Endothelial cell of umbilical vein (primary cell): ENCODE data around the gene LCN12. TPM values are rescaled to one million over a fixed set of nuclear protein-coding genes. Genes with fewer than 3 reads are reported as not detected.

Experiments
- BruUV-seq: library from RNA; stranded (reverse); fragments of 400-500 nt; replicated peaks from 2 replicates; lab custom pipeline; 2021; lab: Mats Ljungman, UMichigan
- CTCF ChIA-PET: fragments of 300-600, 350-600 bp; sonication (Branson Sonifier 250); formaldehyde crosslinking; loops from one replicate; lab custom pipeline; 2021; ENCODE audit warnings: antibody characterized with exemption, inconsistent platforms; lab: Charles Lee
- POLR2A ChIA-PET: fragments of 300-600, 350-600 bp; sonication (Branson Sonifier 250); formaldehyde crosslinking; loops from one replicate; lab custom pipeline; 2021; ENCODE audit warnings: antibody characterized with exemption, inconsistent platforms; lab: Charles Lee
- DNase-seq: peaks from one replicate; pipeline ENCODE4 v3.0.0-alpha.2; 2011; ENCODE audit warnings: low read depth, low spot score
- FAIRE-seq: peaks from 2 replicates; lab custom pipeline; 2011; peaks lifted over from hg19 to GRCh38; lab: Jason Lieb, UNC
- H2AFZ ChIP-seq: 2 replicates; pipeline ENCODE4 v1.6.0; 2012; ENCODE audit warnings: low read depth, low read length, control low read depth, inconsistent platforms
- H3K27ac ChIP-seq: 2 replicates; pipeline ENCODE4 v1.5.1; 2011; ENCODE audit warnings: low read depth, mild to moderate bottlenecking, control low read depth, low read length, moderate library complexity; ENCODE audit not compliant: insufficient read depth
- H3K27me3 ChIP-seq, 2 experiments: 2 replicates each; pipeline versions ENCODE4 v1.6.0 to v1.6.1; 2011; ENCODE audit warnings: low read length in 2 of 2, mixed read lengths in 1 of 2; ENCODE audit not compliant: control insufficient read depth in 2 of 2, insufficient read depth in 2 of 2
- H3K36me3 ChIP-seq, 2 experiments: 2 replicates in 1 of 2; 3 replicates in 1 of 2; pipeline ENCODE4 v1.5.1; 2011; ENCODE audit warnings: low read length in 2 of 2, mild to moderate bottlenecking in 1 of 2, moderate library complexity in 1 of 2; ENCODE audit not compliant: control insufficient read depth in 2 of 2, insufficient read depth in 2 of 2; ENCODE audit errors: extremely low read depth in 1 of 2
- H3K4me1 ChIP-seq: 3 replicates; pipeline ENCODE4 v1.5.1; 2011; ENCODE audit warnings: mild to moderate bottlenecking, low read length; ENCODE audit not compliant: control insufficient read depth, insufficient read depth; ENCODE audit errors: extremely low read depth
- H3K4me2 ChIP-seq: 2 replicates; pipeline ENCODE4 v1.6.1; 2011; ENCODE audit warnings: low read length, control low read depth, mixed read lengths; ENCODE audit not compliant: insufficient read depth
- H3K4me3 ChIP-seq, 3 experiments: fragments of 200-600 bp in 1 of 3; sonication (generic), shearing (Covaris generic) in 1 of 3; replicated peaks in 1 of 3; 2 replicates each; pipeline ENCODE4 v1.5.1; 2011 to 2016; ENCODE audit warnings: control low read depth in 3 of 3, low read length in 3 of 3, mild to moderate bottlenecking in 2 of 3, inconsistent platforms in 1 of 3, low read depth in 1 of 3, moderate library complexity in 1 of 3; ENCODE audit not compliant: insufficient read depth in 1 of 3
- H3K79me2 ChIP-seq: 2 replicates; pipeline ENCODE4 v1.6.0; 2012; ENCODE audit warnings: low read length, inconsistent platforms; ENCODE audit not compliant: control insufficient read depth, insufficient read depth
- H3K9ac ChIP-seq: replicated peaks from 2 replicates; pipeline ENCODE3; 2011; ENCODE audit warnings: low read length, control low read depth; ENCODE audit not compliant: insufficient read depth; ENCODE audit errors: extremely low read depth
- H3K9me1 ChIP-seq: replicated peaks from 3 replicates; pipeline ENCODE4 v1.6.0; 2011; ENCODE audit warnings: mild to moderate bottlenecking, low read length; ENCODE audit not compliant: control insufficient read depth, insufficient read depth; ENCODE audit errors: extremely low read depth
- H3K9me3 ChIP-seq: replicated peaks from 2 replicates; pipeline ENCODE4 v1.5.1; 2012; ENCODE audit warnings: low read length, inconsistent platforms; ENCODE audit not compliant: control insufficient read depth, insufficient read depth
- H4K20me1 ChIP-seq: replicated peaks from 2 replicates; pipeline ENCODE3; 2011; ENCODE audit warnings: mild to moderate bottlenecking, low read length; ENCODE audit not compliant: control insufficient read depth, insufficient read depth; ENCODE audit errors: extremely low read depth
- EZH2 ChIP-seq: IDR thresholded peaks from 2 replicates; pipeline ENCODE4 v1.6.1; 2012; ENCODE audit warnings: borderline replicate concordance, low read depth, mild to moderate bottlenecking, moderate library complexity, low read length, inconsistent platforms; ENCODE audit not compliant: severe bottlenecking
- FOS ChIP-seq: IDR thresholded peaks from 2 replicates; pipeline ENCODE4 v1.6.1; 2011; ENCODE audit warnings: mild to moderate bottlenecking, low read length, moderate library complexity, borderline replicate concordance; ENCODE audit not compliant: insufficient read depth
- GATA2 ChIP-seq: IDR thresholded peaks from 2 replicates; pipeline ENCODE4 v1.7.0; 2011; ENCODE audit warnings: low read depth, mild to moderate bottlenecking, moderate library complexity, mixed read lengths, low read length; ENCODE audit not compliant: insufficient read length, insufficient read depth
- JUN ChIP-seq: IDR thresholded peaks from 2 replicates; pipeline ENCODE4 v1.6.1; 2011; ENCODE audit warnings: borderline replicate concordance, low read depth; ENCODE audit not compliant: insufficient read length, insufficient read depth
- MYC ChIP-seq: IDR thresholded peaks from one replicate; pipeline ENCODE4 v1.6.1; 2011; ENCODE audit warnings: mild to moderate bottlenecking, low read depth, low read length
- POLR2A ChIP-seq: IDR thresholded peaks from 2 replicates; pipeline ENCODE4 v1.6.1; 2012; ENCODE audit warnings: low read depth, mild to moderate bottlenecking, control low read depth, low read length
- POLR2AphosphoS5 ChIP-seq: IDR thresholded peaks from 2 replicates; pipeline ENCODE4 v1.6.1; 2012; ENCODE audit warnings: low read depth, mild to moderate bottlenecking, control low read depth, low read length, moderate library complexity; ENCODE audit not compliant: insufficient read depth
- dilution Hi-C: fragments of 300-500 bp; cut with MboI; formaldehyde crosslinking; loops from one replicate; pipeline ENCODE4 v1.15.0; 2019; ENCODE audit warnings: low sequenced_read_pairs; ENCODE audit not compliant: extremely low pct_ligation_motif_present
- intact Hi-C: fragments of 100-400 bp; cut with micrococcal nuclease; formaldehyde crosslinking; loops from one replicate; pipeline ENCODE4 v1.10.0; 2022
- polyA plus RNA-seq, 4 experiments: library from polyadenylated mRNA; depleted of rRNA in 3 of 4; stranded (reverse) in 3 of 4; unstranded in 1 of 4; fragments of >200 nt; gene quantifications; 2 replicates each; pipeline versions ENCODE4 v1.2.1 to v1.2.3, GENCODE V29; 2011 to 2012; ENCODE audit warnings: missing spikeins in 1 of 4
- total RNA-seq: library from RNA; stranded (reverse); gene quantifications from 2 replicates; pipeline ENCODE4 v1.2.3, GENCODE V29; 2021
- TF ChIP-seq, protein P1 (sequence below): IDR thresholded peaks from 2 replicates; pipeline ENCODE4 v1.6.1; 2011; ENCODE audit not compliant: insufficient read depth, insufficient read length
- TF ChIP-seq, protein P2 (sequence below), 2 donors: IDR thresholded peaks; 1 replicate in 1 of 2; 2 replicates in 1 of 2; pipeline ENCODE4 v1.5.1; 2011; ENCODE audit warnings: low read length in 2 of 2, mild to moderate bottlenecking in 2 of 2, moderate library complexity in 2 of 2, control low read depth in 1 of 2, inconsistent platforms in 1 of 2, low read depth in 1 of 2; ENCODE audit not compliant: insufficient read depth in 1 of 2; ENCODE audit errors: extremely low read depth in 1 of 2

LCN12 gene
- total and polyA plus RNA-seq, 2 donors (not counting 3 experiments of a cell fraction or from before 2014, with no cell fraction given): 0.35 to 0.52 TPM

- DNase-seq: no peak
- no peaks in the 10 kb centered on the region for H3K4me1 ChIP-seq
- no peaks in the 10 kb centered on the region for H3K9me1 ChIP-seq
- H3K36me3 ChIP-seq: peaks cover 5 to 35% of the 10 kb centered on the region in 2 experiments
- FAIRE-seq: no peak
- intact Hi-C loops (no loop called here), dilution Hi-C loops (no loop called here)
- no peak overlapping the region for H3K9ac ChIP-seq
- no TSS peak for BruUV-seq
- no peaks in the 10 kb centered on the region for H3K27me3 ChIP-seq
- no peak overlapping the region for H3K4me3 ChIP-seq
- H3K9me3 ChIP-seq: no peaks in the 10 kb centered on the region
- CTCF ChIA-PET: interaction anchor here (0.6 kb wide), 1 partner anchor 62 kb away, joined by 3 read pairs; no protein-coding TSS in a partner anchor
- POLR2A ChIA-PET: no interaction called here
- no peaks in the 10 kb centered on the region for H4K20me1 ChIP-seq
- TF ChIP-seq POLR2A (no peak), EZH2 (no peak), GATA2 (no peak), FOS (no peak), MYC (no peak), POLR2AphosphoS5 (no peak), JUN (no peak)
- TF ChIP-seq, protein P1, sequence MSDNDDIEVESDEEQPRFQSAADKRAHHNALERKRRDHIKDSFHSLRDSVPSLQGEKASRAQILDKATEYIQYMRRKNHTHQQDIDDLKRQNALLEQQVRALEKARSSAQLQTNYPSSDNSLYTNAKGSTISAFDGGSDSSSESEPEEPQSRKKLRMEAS: no peak
- TF ChIP-seq, protein P2, sequence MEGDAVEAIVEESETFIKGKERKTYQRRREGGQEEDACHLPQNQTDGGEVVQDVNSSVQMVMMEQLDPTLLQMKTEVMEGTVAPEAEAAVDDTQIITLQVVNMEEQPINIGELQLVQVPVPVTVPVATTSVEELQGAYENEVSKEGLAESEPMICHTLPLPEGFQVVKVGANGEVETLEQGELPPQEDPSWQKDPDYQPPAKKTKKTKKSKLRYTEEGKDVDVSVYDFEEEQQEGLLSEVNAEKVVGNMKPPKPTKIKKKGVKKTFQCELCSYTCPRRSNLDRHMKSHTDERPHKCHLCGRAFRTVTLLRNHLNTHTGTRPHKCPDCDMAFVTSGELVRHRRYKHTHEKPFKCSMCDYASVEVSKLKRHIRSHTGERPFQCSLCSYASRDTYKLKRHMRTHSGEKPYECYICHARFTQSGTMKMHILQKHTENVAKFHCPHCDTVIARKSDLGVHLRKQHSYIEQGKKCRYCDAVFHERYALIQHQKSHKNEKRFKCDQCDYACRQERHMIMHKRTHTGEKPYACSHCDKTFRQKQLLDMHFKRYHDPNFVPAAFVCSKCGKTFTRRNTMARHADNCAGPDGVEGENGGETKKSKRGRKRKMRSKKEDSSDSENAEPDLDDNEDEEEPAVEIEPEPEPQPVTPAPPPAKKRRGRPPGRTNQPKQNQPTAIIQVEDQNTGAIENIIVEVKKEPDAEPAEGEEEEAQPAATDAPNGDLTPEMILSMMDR (IDR thresholded peaks at IDR 0.05; ENCODE audit: extremely low read depth in 1 of 2, insufficient read depth in 1 of 2, low read depth in 1 of 2, low read length in 2 of 2): no peak
- H3K27ac ChIP-seq: no peak overlapping the region
- H3K4me2 ChIP-seq: no peak overlapping the region
- no peak overlapping the region for H2AFZ ChIP-seq
- H3K79me2 ChIP-seq: no peaks in the 10 kb centered on the region
Observed at GRCh38 chr9:136910197-136910900, 41.7 kb upstream of the LCN12 start.
